KMS-11 (cell line): ENCODE results near the gene DUSP22.
A peak's percentile ranks its signal among the peaks of the same experiment; 100 is the strongest.

ENCODE experiments used
- H2AFZ ChIP-seq: fragments of 200-600 bp; sonication (generic); 2 replicates; pipeline ENCODE4 v1.6.1; 2016; ENCODE audit warnings: antibody characterized with exemption, mixed run types, low read depth
- H3K27ac ChIP-seq: fragments of 200-600 bp; sonication (generic); 2 replicates; pipeline ENCODE4 v1.6.1; 2016; ENCODE audit warnings: mild to moderate bottlenecking, mixed run types
- H3K27me3 ChIP-seq: fragments of 200-600 bp; sonication (generic); 2 replicates; pipeline ENCODE4 v1.6.1; 2017; ENCODE audit warnings: mild to moderate bottlenecking, low read depth, mixed run types, moderate library complexity; ENCODE audit not compliant: insufficient read depth
- H3K36me3 ChIP-seq: fragments of 200-600 bp; sonication (generic); 2 replicates; pipeline ENCODE4 v1.6.1; 2017; ENCODE audit warnings: mild to moderate bottlenecking, mixed run types; ENCODE audit not compliant: insufficient read depth
- H3K4me1 ChIP-seq: fragments of 200-600 bp; sonication (generic); 2 replicates; pipeline ENCODE4 v1.6.1; 2016; ENCODE audit warnings: mild to moderate bottlenecking, low read depth, mixed run types; ENCODE audit not compliant: poor library complexity, severe bottlenecking
- H3K4me2 ChIP-seq: fragments of 200-600 bp; sonication (generic); 2 replicates; pipeline ENCODE4 v1.7.0; 2016; ENCODE audit warnings: mild to moderate bottlenecking, mixed run types
- H3K4me3 ChIP-seq: fragments of 200-600 bp; sonication (generic); IDR thresholded peaks from 2 replicates; pipeline ENCODE4 v1.6.1; 2017; ENCODE audit warnings: low read depth, low read length, mixed read lengths; ENCODE audit not compliant: insufficient read depth
- H3K79me2 ChIP-seq: fragments of 200-600 bp; sonication (generic); 2 replicates; pipeline ENCODE4 v1.6.1; 2016; ENCODE audit warnings: low read depth, mixed run types; ENCODE audit not compliant: insufficient read depth
- H3K9ac ChIP-seq: fragments of 200-600 bp; sonication (generic); 2 replicates; pipeline ENCODE4 v1.6.1; 2016; ENCODE audit warnings: mild to moderate bottlenecking, mixed run types
- H4K20me1 ChIP-seq: fragments of 200-600 bp; sonication (generic); 2 replicates; pipeline ENCODE4 v1.6.1; 2016; ENCODE audit warnings: mild to moderate bottlenecking, mixed run types; ENCODE audit not compliant: insufficient read depth
- TF ChIP-seq, protein P1 (sequence below): fragments of 200-600 bp; sonication (generic); conservative IDR thresholded peaks from 2 replicates; pipeline ENCODE4 v1.6.1; 2017; ENCODE audit warnings: low read depth, mild to moderate bottlenecking, antibody characterized with exemption, low read length, moderate library complexity, mixed read lengths

The DUSP22 gene

DNA sequence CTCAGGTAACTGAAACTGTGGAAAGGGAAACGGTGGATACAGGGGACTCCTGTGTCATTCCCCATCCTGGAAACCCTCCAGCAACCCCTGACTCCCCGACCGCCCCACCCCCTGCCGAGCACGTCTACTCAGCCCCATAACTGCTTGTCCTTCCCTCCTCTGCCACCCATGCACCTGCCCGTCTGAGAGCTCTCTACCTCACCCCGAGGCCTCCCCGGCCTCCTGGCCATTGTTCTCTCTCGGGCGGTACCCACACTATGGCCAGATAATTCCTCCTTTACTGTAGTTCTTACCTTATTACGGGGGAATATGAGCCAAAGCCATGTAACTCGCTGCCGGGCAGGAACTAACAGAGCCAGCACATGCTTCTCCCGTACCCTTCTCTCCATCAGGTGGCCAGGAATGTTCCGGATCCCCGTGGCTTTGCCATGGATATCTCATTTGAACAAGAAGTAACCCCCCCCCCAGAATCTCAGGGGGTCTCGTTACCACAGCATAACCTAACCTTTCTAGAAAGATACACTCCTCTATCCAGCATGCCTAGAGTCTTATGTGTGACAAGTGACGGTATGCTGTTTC, 94.5 kb downstream of the DUSP22 start:
- Histone ChIP-seq H2AFZ (no peak overlapping the region), H3K27ac (no peak overlapping the region), H3K36me3 (no peaks in the 10 kb centered on the region), H4K20me1 (peaks cover 1% of the 10 kb centered on the region; the same call in 1 of the 2 replicates), H3K79me2 (peaks cover 12% of the 10 kb centered on the region), H3K27me3 (no peaks in the 10 kb centered on the region), H3K9ac (no peak overlapping the region), H3K4me3 (no peak overlapping the region), H3K4me1 (peaks cover 31% of the 10 kb centered on the region), H3K4me2 (no peak overlapping the region)
- TF ChIP-seq, protein P1, sequence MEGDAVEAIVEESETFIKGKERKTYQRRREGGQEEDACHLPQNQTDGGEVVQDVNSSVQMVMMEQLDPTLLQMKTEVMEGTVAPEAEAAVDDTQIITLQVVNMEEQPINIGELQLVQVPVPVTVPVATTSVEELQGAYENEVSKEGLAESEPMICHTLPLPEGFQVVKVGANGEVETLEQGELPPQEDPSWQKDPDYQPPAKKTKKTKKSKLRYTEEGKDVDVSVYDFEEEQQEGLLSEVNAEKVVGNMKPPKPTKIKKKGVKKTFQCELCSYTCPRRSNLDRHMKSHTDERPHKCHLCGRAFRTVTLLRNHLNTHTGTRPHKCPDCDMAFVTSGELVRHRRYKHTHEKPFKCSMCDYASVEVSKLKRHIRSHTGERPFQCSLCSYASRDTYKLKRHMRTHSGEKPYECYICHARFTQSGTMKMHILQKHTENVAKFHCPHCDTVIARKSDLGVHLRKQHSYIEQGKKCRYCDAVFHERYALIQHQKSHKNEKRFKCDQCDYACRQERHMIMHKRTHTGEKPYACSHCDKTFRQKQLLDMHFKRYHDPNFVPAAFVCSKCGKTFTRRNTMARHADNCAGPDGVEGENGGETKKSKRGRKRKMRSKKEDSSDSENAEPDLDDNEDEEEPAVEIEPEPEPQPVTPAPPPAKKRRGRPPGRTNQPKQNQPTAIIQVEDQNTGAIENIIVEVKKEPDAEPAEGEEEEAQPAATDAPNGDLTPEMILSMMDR, result no peak

DNA sequence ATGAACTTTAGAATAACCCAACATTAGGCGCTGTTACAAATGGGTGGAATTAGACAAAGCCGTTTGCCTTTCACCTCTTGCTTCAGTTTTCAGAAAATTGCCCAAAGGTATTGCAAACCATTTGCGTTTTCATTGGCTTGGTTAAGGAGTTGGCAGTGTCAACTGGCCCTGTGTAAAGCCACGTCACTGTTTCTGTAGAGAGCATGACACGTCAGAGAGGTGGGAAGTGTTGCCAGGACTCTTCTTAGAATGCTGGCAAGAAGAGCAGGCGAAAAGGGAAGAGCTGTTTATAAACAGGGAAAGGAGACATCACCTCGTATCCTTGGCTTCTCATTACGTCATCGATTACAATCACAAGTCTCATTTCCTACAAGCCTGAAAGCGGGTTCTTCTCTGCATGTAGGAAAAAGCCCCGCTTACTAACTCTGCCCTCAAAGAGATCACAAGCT, 95.0 kb downstream of the DUSP22 start:
- H3K27me3 ChIP-seq, result no peaks in the 10 kb centered on the region

DNA sequence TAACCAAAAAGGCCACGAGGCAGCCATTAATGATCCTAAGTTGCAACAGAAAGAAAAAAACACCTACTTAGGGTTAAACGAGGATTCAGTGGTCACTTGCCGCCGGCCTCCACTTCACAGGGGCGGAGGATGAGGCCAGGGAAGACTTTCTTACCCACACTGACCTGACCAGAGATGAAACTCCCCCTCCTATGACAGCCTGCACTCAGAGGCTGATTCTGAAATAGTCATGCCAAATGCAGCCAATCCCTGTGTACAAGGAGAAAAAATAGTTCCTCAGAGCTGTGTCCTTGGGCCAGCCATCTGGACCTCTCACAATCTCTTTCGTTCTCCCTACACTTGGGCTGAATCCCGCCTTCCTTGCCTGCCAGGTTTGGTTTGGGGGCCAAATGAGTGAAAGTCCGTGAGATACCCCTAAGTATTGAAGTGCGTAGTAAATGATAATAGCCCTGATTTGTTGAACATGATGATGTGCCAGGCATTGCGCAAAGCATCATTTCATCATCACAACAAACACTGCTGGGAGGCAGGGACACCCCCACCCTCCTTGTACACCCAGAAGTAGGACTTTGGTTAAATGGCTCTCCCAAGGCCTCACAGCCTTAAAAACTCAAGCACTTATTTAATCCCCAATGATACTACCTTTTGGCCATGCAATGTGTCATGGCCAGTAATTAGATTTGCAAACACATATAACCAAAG, 96.1 kb downstream of the DUSP22 start:
- H3K4me1 ChIP-seq, result peaks cover 28% of the 10 kb centered on the region
- TF ChIP-seq, protein P1, result no peak
- no peak overlapping the region for H3K4me3 ChIP-seq
- H3K4me2 ChIP-seq, result peak overlapping the region; percentile 79
- H3K27me3 ChIP-seq, result no peaks in the 10 kb centered on the region
- peaks cover 28% of the 10 kb centered on the region for H3K79me2 ChIP-seq
- peak overlapping the region; percentile 55; the same call in 1 of the 2 replicates for H3K9ac ChIP-seq
- peaks cover 6% of the 10 kb centered on the region; the same call in 1 of the 2 replicates for H3K36me3 ChIP-seq
- peak overlapping the region; percentile 78; the same call in 1 of the 2 replicates for H3K27ac ChIP-seq
- peak overlapping the region; percentile 33; the same call in 1 of the 2 replicates for H2AFZ ChIP-seq
- peaks cover 9% of the 10 kb centered on the region; the same call in 1 of the 2 replicates for H4K20me1 ChIP-seq

More for the DNA sequence above, 95.0 kb downstream of the DUSP22 start:
- H3K27ac ChIP-seq, result no peak overlapping the region
- no peak overlapping the region for H3K9ac ChIP-seq
- H3K4me2 ChIP-seq, result no peak overlapping the region; the same call in 1 of the 2 replicates
- no peak overlapping the region for H3K4me3 ChIP-seq
- peaks cover 28% of the 10 kb centered on the region for H3K4me1 ChIP-seq
- H3K79me2 ChIP-seq, result peaks cover 17% of the 10 kb centered on the region
- TF ChIP-seq, protein P1, result no peak
- peaks cover 6% of the 10 kb centered on the region; the same call in 1 of the 2 replicates for H4K20me1 ChIP-seq
- 0 out of 2 replicates have a peak, but pooled peaks cover 4% of the 10 kb centered on the region for H3K36me3 ChIP-seq
- H2AFZ ChIP-seq, result no peak overlapping the region

DNA sequence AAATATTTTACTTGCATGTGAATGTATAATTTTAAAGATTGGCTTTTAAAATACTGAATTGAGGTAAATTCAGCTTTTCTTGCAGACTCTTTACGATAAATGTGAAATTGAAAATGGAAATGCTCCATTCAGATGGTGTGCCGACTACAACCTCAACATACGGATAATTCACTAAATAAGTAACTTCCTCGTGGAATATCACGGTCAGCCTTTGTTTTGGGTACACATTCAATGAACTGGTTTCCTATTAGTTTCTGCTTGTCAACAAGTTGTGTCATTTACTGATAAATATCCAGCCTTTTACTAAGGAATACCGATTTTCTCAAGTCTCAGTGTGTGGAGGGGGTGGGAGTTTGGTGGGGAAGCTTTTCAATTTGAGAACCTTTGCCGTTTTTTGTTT, 96.9 kb downstream of the DUSP22 start:
- Histone ChIP-seq H3K4me1 (peaks cover 31% of the 10 kb centered on the region), H3K27ac (peak overlapping the region; percentile 78), H3K79me2 (peaks cover 36% of the 10 kb centered on the region), H4K20me1 (peaks cover 17% of the 10 kb centered on the region), H3K4me3 (no peak overlapping the region), H2AFZ (peak overlapping the region; percentile 33), H3K27me3 (no peaks in the 10 kb centered on the region), H3K9ac (peak overlapping the region; percentile 55), H3K36me3 (peaks cover 13% of the 10 kb centered on the region), H3K4me2 (peak overlapping the region; percentile 79)
- TF ChIP-seq, protein P1, result no peak
